B cell (primary cell): Measurements from ENCODE around the gene OXNAD1. TPM values are rescaled to one million over a fixed set of nuclear protein-coding genes. Genes with fewer than 3 reads are reported as not detected.

Experiments used
- ATAC-seq: fragments of 200-7000 bp; cut with Tn5 transposase; one replicate; pipeline ENCODE4 v1.10.0; 2021; ENCODE audit warnings: low read depth, mild to moderate bottlenecking, moderate number of reproducible peaks, moderate library complexity
- CTCF ChIA-PET: fragments of 350-600 bp; sonication (Branson Sonifier 250); formaldehyde crosslinking; loops from one replicate; lab custom pipeline; 2021; ENCODE audit warnings: antibody characterized with exemption, inconsistent platforms; lab: Charles Lee
- POLR2A ChIA-PET: fragments of 350-600 bp; sonication (Branson Sonifier 250); formaldehyde crosslinking; loops from one replicate; lab custom pipeline; 2021; ENCODE audit warnings: antibody characterized with exemption; lab: Charles Lee
- DNase-seq: peaks from one replicate; pipeline ENCODE4 v3.0.0; 2013
- H2AFZ ChIP-seq: 2 replicates; pipeline ENCODE4 v1.6.1; 2012; ENCODE audit warnings: mild to moderate bottlenecking, low read depth, low read length; ENCODE audit not compliant: insufficient read depth, poor library complexity, severe bottlenecking
- H3K27ac ChIP-seq, 2 donors: 1 replicate in 1 of 2; 2 replicates in 1 of 2; pipeline ENCODE4 v1.5.1; 2012 to 2013; ENCODE audit warnings: low read length in 2 of 2, mild to moderate bottlenecking in 2 of 2, moderate library complexity in 1 of 2
- H3K27me3 ChIP-seq, 4 experiments: fragments of 200-600 bp in 1 of 4; sonication (generic) in 1 of 4; replicated peaks in 1 of 4; 1 replicate in 2 of 4; 2 replicates in 2 of 4; pipeline versions ENCODE4 v1.6.1 to v1.7.0; 2013 to 2016; ENCODE audit warnings: low read length in 3 of 4, mild to moderate bottlenecking in 2 of 4, mixed read lengths in 1 of 4, moderate library complexity in 1 of 4; ENCODE audit not compliant: insufficient read depth in 4 of 4, control insufficient read depth in 3 of 4; ENCODE audit errors: control extremely low read depth in 1 of 4
- H3K36me3 ChIP-seq, 2 experiments: replicated peaks in 1 of 2; 1 replicate in 1 of 2; 2 replicates in 1 of 2; pipeline versions ENCODE4 v1.6.1 to v1.7.1; 2013; ENCODE audit warnings: low read length in 1 of 2; ENCODE audit not compliant: insufficient read depth in 2 of 2, control insufficient read depth in 1 of 2; ENCODE audit errors: control extremely low read depth in 1 of 2, extremely low read depth in 1 of 2
- H3K4me1 ChIP-seq, 2 donors: fragments of 200-600 bp in 1 of 2; sonication (generic) in 1 of 2; 1 replicate in 1 of 2; 2 replicates in 1 of 2; pipeline versions ENCODE4 v1.5.1 to v1.6.1; 2013 to 2017; ENCODE audit warnings: low read length in 2 of 2; ENCODE audit not compliant: control insufficient read depth in 2 of 2, insufficient read depth in 2 of 2
- H3K4me2 ChIP-seq: replicated peaks from 2 replicates; pipeline ENCODE3; 2012; ENCODE audit warnings: mild to moderate bottlenecking, low read depth, low read length; ENCODE audit not compliant: poor library complexity, severe bottlenecking
- H3K4me3 ChIP-seq, 5 experiments: fragments of 200-600 bp in 1 of 5; sonication (generic) in 1 of 5; 1 replicate in 3 of 5; 2 replicates in 2 of 5; pipeline versions ENCODE4 v1.5.1 to v1.7.0; 2011 to 2016; ENCODE audit warnings: low read length in 4 of 5, mild to moderate bottlenecking in 4 of 5, low read depth in 2 of 5, control low read depth in 1 of 5, moderate library complexity in 1 of 5; ENCODE audit not compliant: insufficient read depth in 1 of 5; ENCODE audit errors: control extremely low read depth in 1 of 5, extremely low read depth in 1 of 5
- H3K79me2 ChIP-seq: fragments of 200-600 bp; sonication (generic); one replicate; pipeline ENCODE4 v1.6.0; 2016; ENCODE audit warnings: low read length; ENCODE audit not compliant: control insufficient read depth, insufficient read depth
- H3K9ac ChIP-seq: fragments of 200-600 bp; sonication (generic); 2 replicates; pipeline ENCODE4 v1.6.1; 2017; ENCODE audit warnings: mild to moderate bottlenecking, low read length, moderate library complexity
- H3K9me3 ChIP-seq, 3 donors: one replicate each; pipeline versions ENCODE4 v1.6.1 to v1.7.1; 2013; ENCODE audit warnings: low read length in 2 of 3; ENCODE audit not compliant: control insufficient read depth in 2 of 3, insufficient read depth in 1 of 3; ENCODE audit errors: control extremely low read depth in 1 of 3
- H4K20me1 ChIP-seq: 2 replicates; pipeline ENCODE4 v1.6.0; 2012; ENCODE audit warnings: mild to moderate bottlenecking, low read length; ENCODE audit not compliant: insufficient read depth, control insufficient read depth, poor library complexity, severe bottlenecking
- H3K27ac Mint-ChIP-seq: one replicate; pipeline ENCODE4 v1.8.0; 2021; ENCODE audit warnings: mixed read lengths
- H3K27me3 Mint-ChIP-seq: one replicate; pipeline ENCODE4 v1.8.0; 2021; ENCODE audit warnings: mixed read lengths
- H3K4me1 Mint-ChIP-seq: one replicate; pipeline ENCODE4 v1.8.0; 2021; ENCODE audit warnings: mixed read lengths
- H3K4me3 Mint-ChIP-seq: one replicate; pipeline ENCODE4 v1.8.0; 2021; ENCODE audit warnings: mixed read lengths
- H3K9me3 Mint-ChIP-seq: one replicate; pipeline ENCODE4 v1.8.0; 2022; ENCODE audit warnings: mixed read lengths; ENCODE audit not compliant: insufficient read depth
- CTCF ChIP-seq: fragments of 200-600 bp; IDR thresholded peaks from one replicate; pipeline ENCODE4 v1.8.0; 2022; ENCODE audit warnings: antibody characterized with exemption, mild to moderate bottlenecking
- EZH2 ChIP-seq: IDR thresholded peaks from 2 replicates; pipeline ENCODE4 v1.6.1; 2012; ENCODE audit warnings: borderline replicate concordance, low read depth, mild to moderate bottlenecking, moderate library complexity, low read length; ENCODE audit not compliant: insufficient read depth, poor library complexity, severe bottlenecking
- WGBS: methylation state at CpG from one replicate; pipeline ENCODE4 v1.1.5; 2013; ENCODE audit warnings: missing lambda C conversion rate; ENCODE audit not compliant: insufficient coverage; 5-methylcytosine and 5-hydroxymethylcytosine counted together
- intact Hi-C: fragments of 100-400 bp; cut with micrococcal nuclease; formaldehyde crosslinking; loops from one replicate; pipeline ENCODE4 v1.10.0; 2022
- polyA plus RNA-seq: library from polyadenylated mRNA; depleted of rRNA; stranded (reverse); fragments of >200 nt; gene quantifications from 2 replicates; pipeline ENCODE4 v1.2.3, GENCODE V29; 2012
- total RNA-seq, 2 donors: library from RNA; stranded (reverse); fragments of 120-200 nt in 1 of 2; gene quantifications; 1 replicate in 1 of 2; 2 replicates in 1 of 2; pipeline versions ENCODE4 v1.2.3 to v1.2.4, GENCODE V29; 2013 to 2022

The OXNAD1 gene
- total and polyA plus RNA-seq, 2 donors (not counting 1 experiment from before 2014, with no cell fraction given): 4.0 to 12.3 TPM

- Mint-ChIP-seq H3K4me1 (no peaks in the 10 kb centered on the region), H3K9me3 (no peaks in the 10 kb centered on the region), H3K4me3 (no peak overlapping the region), H3K27me3 (no peaks in the 10 kb centered on the region), H3K27ac (no peak overlapping the region)
- H3K4me1 ChIP-seq: no peaks in the 10 kb centered on the region
- intact Hi-C loops: no loop called here
- no peaks in the 10 kb centered on the region for H4K20me1 ChIP-seq
- 94% methylated on average over 3 of the region's 3 CpGs for WGBS
- H3K27me3 ChIP-seq: no peaks in the 10 kb centered on the region
- no peak overlapping the region for H3K27ac ChIP-seq
- no peaks in the 10 kb centered on the region for H3K9me3 ChIP-seq
- ChIA-PET POLR2A (no interaction called here), CTCF (interaction anchor here (1.2 to 1.9 kb wide), 3 partner anchors 10 to 12 kb away, joined by 4 to 8 read pairs (median 4); no protein-coding TSS in a partner anchor)
- no peak overlapping the region for H3K9ac ChIP-seq
- no peaks in the 10 kb centered on the region for H3K79me2 ChIP-seq
- TF ChIP-seq EZH2 (no peak), CTCF (no peak)
- no peak overlapping the region for H2AFZ ChIP-seq
- H3K4me3 ChIP-seq: no peak overlapping the region
- no peak for DNase-seq
- peaks cover 0 to 16% of the 10 kb centered on the region in 2 experiments for H3K36me3 ChIP-seq
- ATAC-seq: no peak
- no peak overlapping the region for H3K4me2 ChIP-seq
Measured at GRCh38 chr3:16279010-16279801, 14.2 kb downstream of the OXNAD1 start.

GRCh38 chr3:16280671-16281070, 15.7 kb downstream of the OXNAD1 start:
- H3K4me2 ChIP-seq: no peak overlapping the region
- no peaks in the 10 kb centered on the region for H3K4me1 ChIP-seq
- no peak overlapping the region for H3K9ac ChIP-seq
- ATAC-seq (no peak), DNase-seq (no peak)
- TF ChIP-seq EZH2: no peak
- TF ChIP-seq CTCF: no peak
- H3K27me3 ChIP-seq: no peaks in the 10 kb centered on the region
- H3K4me1 Mint-ChIP-seq: no peaks in the 10 kb centered on the region
- no peaks in the 10 kb centered on the region for H3K27me3 Mint-ChIP-seq
- H3K27ac ChIP-seq: no peak overlapping the region
- intact Hi-C loops: no loop called here
- no peaks in the 10 kb centered on the region for H3K79me2 ChIP-seq
- no CpG with 5 or more reads among the region's 2 CpGs for WGBS
- H3K27ac Mint-ChIP-seq: no peak overlapping the region
- CTCF ChIA-PET: interaction anchor here (0.7 to 1.7 kb wide), 3 partner anchors 8 to 10 kb away, joined by 3 to 4 read pairs (median 4); no protein-coding TSS in a partner anchor
- H3K9me3 Mint-ChIP-seq: no peaks in the 10 kb centered on the region
- H3K4me3 ChIP-seq: no peak overlapping the region
- no peaks in the 10 kb centered on the region for H3K9me3 ChIP-seq
- no peak overlapping the region for H2AFZ ChIP-seq
- no peaks in the 10 kb centered on the region for H4K20me1 ChIP-seq
- no peak overlapping the region for H3K4me3 Mint-ChIP-seq
- POLR2A ChIA-PET: no interaction called here
- H3K36me3 ChIP-seq: peaks cover 0 to 16% of the 10 kb centered on the region in 2 experiments
